HG03342 (cell line): ENCODE measurements around the gene PTPRF.

Source experiments
- ATAC-seq: cut with Tn5 transposase; IDR thresholded peaks from one replicate; pipeline ENCODE4 v1.9.1; 2021; ENCODE audit warnings: mild to moderate bottlenecking, moderate library complexity; ENCODE audit not compliant: unreplicated experiment

The PTPRF gene

DNA sequence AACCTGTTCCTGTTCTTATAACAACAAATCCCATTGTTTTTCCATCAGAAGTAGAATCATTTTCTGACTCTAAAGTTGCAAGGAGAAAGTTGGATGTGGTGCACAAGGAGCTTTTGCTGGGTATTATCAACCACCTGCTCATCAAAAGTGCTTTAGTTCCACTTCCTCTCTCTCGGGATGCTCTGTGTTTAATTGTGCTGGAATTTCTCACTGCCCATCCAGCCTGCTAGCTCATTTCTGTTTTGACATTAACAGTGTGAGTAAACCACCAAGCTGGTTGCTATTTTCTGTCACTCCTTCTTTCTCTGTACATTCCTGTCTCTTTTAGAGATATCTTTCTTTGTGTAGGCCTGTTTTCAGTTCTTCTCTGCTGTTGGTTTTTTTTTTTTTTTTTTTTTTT lies 125.3 kb downstream of the PTPRF start:
- no peak for ATAC-seq

DNA sequence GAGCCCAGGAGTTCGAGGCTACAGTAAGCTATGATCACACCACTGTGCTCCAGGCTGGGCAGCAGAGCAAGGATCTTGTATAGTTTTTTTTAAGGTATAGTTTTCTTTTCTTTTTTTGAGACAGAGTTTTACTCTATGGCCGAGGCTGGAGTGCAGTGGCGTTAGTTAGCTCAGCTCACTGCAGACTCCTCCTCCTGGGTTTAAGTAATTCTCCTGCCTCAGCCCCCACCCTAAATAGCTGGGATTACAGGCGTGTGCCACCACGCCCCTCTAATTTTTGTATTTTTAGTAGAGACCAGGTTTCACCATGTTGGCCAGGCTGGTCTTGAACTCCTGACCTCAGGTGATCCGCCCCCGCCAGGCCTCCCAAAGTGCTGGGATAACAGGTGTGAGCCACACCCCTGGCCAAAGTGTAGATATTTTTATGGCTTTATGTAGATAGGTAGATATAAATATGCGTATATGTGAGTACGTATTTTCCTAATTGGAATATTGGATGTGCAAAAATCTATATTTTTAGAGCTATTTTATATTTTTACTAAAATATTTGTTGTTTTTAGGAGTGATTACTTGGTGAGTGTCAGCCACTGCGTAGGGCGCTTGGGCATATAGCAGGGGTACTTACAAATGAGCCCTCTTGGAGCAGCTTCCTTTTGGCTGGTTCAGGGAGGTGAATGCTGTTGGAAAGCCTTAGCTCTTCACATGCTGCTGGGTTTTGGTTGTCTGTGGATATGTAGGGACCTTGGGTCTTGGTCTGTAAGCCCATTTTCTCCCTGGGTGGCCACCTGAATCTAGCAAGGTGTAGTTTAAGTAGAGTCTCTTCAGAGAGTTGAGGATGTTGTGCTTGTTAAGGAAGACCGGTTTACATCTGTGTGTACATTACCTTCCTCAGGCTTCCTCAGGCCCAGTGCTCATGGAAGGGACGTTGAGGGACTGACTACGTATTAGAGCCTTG lies 128.8 kb downstream of the PTPRF start:
- no peak for ATAC-seq

DNA sequence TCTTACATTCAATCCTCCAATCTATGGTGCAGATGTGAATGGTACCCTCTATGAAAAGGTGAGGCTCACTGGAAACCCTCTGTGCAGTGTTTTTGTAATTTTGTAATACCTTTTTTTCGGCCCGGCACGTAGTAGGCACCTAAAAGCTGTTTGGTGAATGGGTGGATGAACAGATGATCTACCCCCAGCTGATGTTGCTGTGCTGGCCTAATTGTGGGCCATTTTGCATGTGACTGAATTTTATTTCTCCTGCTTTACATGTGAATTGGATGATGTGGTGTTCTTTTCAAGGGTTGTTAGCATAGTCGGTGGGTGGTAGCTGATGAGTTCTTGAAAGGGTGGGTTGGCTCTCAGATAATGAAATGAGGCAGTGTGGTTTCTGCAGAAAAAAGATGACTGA lies 129.7 kb downstream of the PTPRF start:
- no peak for ATAC-seq

DNA sequence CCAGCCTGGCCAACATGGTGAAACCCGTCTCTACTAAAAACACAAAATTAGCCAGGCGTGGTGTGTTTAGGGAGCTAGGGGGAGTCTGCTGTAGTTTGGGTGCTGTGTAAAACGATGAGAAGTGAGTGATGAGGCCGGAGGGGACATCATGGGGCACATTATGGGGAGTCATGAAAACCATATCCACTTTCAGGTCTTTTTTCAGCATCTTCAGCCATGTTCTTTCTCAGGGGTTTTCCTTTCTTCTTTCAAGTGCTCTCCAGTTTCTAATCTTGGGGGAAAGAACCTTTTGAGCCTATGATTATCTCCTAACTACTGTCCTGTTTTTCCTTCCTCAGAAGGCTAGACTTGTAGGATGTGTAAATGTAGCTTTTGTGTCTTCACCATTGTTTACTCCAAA lies 133.7 kb downstream of the PTPRF start:
- ATAC-seq: no peak

DNA sequence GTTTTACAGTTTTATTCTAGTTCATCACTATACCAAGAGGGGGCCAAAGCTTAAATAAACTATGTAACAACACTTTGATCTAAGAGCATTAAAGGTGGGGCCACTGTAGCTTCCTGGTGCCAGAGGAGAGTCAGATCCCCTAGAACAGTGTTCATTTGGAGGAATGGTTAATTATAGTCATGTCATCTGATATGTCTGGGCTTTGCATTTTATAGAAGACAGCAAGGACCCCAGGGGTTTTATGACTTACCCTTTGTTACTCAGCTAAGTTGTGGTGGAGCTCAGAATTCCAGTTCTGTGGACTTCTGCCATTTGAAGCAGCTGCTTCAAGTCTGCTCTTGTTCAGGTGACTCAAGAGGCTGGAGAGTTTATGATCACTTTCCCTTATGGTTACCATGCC lies 135.9 kb downstream of the PTPRF start:
- no peak for ATAC-seq

DNA sequence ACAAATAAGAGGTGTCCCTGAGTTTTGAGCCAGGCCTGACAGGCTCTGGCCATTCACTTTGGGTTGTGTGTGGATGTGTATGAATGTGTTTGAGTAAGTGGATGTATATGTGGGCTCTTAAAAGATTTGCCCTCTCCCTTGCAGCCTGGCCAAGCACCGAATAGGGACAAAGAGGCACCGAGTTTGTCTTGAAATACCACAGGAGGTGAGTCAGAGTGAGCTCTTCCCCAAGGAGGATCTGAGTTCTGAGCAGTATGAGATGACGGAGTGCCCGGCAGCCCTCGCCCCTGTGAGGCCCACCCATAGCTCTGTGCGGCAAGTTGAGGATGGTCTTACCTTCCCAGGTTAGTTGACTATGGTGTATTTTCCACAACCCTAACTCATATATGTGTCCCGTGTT lies 138.3 kb downstream of the PTPRF start:
- ATAC-seq: no peak

DNA sequence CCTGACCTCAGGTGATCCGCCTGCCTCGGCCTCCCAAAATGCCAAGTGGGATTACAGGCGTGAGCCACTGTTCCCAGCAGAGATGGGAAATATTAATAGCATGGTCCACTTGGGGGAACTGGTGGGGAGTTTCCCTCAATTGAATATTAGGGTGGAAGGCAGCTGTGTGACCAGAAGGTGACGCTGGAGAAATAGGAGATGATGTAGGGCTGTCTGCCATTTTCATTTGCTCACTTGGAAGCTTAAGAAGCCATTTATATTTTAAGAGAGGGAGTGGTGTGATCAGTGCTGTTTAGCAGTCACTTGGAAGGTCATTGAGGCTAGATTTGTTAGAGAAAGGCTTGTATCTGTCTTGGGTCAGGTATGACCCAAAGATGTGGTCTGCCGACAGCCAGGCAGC lies 139.2 kb downstream of the PTPRF start:
- no peak for ATAC-seq

DNA sequence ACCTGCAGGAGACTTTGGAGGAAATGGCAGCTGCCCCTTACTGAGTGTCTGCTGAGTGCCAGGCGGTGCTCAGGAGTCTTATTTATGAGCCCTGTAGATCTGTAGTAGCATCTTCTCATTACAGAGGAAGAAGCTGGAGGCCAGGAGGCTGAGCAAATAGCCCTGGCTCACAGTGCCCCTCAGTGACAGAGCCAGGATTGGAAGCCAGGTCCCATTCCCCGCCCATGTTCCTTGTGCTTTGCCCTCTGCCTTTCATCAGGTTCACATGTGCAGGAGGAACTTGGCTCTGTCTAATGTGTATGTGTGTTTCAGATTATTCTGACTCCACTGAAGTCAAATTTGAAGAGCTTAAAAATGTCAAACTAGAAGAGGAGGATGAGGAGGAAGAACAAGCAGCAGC lies 140.5 kb downstream of the PTPRF start:
- ATAC-seq: no peak

DNA sequence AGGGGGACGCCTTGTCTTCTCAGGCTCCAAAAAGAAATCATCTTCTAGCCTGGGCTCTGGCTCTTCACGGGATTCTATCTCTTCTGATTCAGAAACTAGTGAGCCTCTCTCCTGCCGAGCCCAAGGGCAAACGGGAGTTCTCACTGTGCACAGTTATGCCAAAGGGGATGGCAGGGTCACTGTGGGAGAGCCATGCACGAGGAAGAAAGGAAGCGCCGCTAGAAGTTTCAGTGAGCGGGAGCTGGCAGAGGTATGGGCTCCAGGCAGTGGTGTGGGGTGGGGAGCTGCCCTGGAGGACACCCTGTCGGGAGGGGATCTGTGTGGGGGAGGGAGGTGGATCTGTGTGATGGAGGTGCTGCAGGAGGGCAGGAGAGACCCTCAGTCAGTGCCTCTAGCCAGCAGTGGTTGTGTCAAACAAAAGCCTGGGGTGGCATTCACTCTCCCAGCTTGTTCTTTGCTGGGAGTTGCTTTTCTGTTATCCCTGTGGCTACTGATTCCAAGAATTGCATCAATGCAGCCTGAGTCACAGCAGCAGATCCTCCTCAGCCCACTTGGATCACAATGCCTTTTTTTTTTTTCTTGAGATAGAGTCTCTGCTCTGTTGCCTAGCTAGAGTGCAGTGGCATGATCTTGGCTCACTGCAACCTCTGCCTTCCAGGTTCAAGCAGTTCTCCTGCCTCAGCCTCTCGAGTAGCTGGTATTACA lies 141.1 kb downstream of the PTPRF start:
- ATAC-seq: no peak

DNA sequence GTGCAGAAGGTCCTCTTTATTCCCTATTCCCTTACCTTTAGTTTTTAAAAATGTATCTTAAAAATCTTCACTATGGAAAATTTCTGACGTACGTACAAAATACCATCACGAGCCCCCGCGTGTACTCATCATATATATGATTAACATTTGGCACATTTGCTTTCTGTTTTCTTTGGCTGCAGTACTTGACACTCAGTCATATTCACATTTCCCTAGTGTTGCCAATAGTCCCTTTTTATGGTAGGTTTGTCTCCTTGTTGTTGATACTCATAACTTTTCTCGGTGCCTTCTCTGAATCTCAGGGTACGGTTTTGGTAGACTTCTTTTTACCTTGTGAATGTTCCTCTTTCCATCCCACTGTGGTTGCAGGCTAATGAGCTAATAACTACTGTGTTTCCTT lies 142.6 kb downstream of the PTPRF start:
- no peak for ATAC-seq
